Neuronal stem cell (in vitro differentiated cells): ENCODE data around the gene SMAD7.

Source experiments
- DNase-seq: peaks from one replicate; pipeline ENCODE4 v3.0.0-alpha.2; 2013; ENCODE audit warnings: low spot score
- H2AFZ ChIP-seq: one replicate; pipeline ENCODE4 v1.6.1; 2013; ENCODE audit warnings: mild to moderate bottlenecking, low read length, inconsistent platforms
- H2AK5ac ChIP-seq: 2 replicates; pipeline ENCODE4 v1.6.1; 2013; ENCODE audit warnings: low read depth, mild to moderate bottlenecking, inconsistent platforms, low read length, moderate library complexity, mixed read lengths
- H2BK120ac ChIP-seq: 2 replicates; pipeline ENCODE4 v1.6.1; 2013; ENCODE audit warnings: low read depth, mild to moderate bottlenecking, inconsistent platforms, low read length, moderate library complexity, mixed read lengths
- H2BK12ac ChIP-seq: one replicate; pipeline ENCODE4 v1.6.1; 2013; ENCODE audit warnings: low read length, inconsistent platforms
- H2BK15ac ChIP-seq: 2 replicates; pipeline ENCODE4 v1.6.1; 2013; ENCODE audit warnings: mild to moderate bottlenecking, low read length, inconsistent platforms, mixed read lengths
- H2BK5ac ChIP-seq: one replicate; pipeline ENCODE4 v1.6.1; 2013; ENCODE audit warnings: inconsistent platforms, mild to moderate bottlenecking, low read length, moderate library complexity
- H3K14ac ChIP-seq: one replicate; pipeline ENCODE4 v1.6.1; 2013; ENCODE audit warnings: low read length, inconsistent platforms
- H3K18ac ChIP-seq: 2 replicates; pipeline ENCODE4 v1.6.1; 2013; ENCODE audit warnings: low read length, inconsistent platforms
- H3K23ac ChIP-seq: 2 replicates; pipeline ENCODE4 v1.6.1; 2013; ENCODE audit warnings: low read depth, mild to moderate bottlenecking, mixed read lengths, low read length, inconsistent platforms; ENCODE audit not compliant: poor library complexity
- H3K27ac ChIP-seq: replicated peaks from 3 replicates; pipeline ENCODE4 v1.5.1; 2013; ENCODE audit warnings: low read length, inconsistent platforms
- H3K27me3 ChIP-seq, 3 experiments: 2 replicates each; pipeline ENCODE4 v1.6.1; 2013; ENCODE audit warnings: low read length in 3 of 3, mild to moderate bottlenecking in 2 of 3, inconsistent platforms in 1 of 3, low read depth in 1 of 3, mixed read lengths in 1 of 3, moderate library complexity in 1 of 3; ENCODE audit not compliant: control insufficient read depth in 3 of 3, insufficient read depth in 3 of 3
- H3K36me3 ChIP-seq, 2 donors: replicated peaks in 1 of 2; 2 replicates each; pipeline ENCODE4 v1.6.1; 2013; ENCODE audit warnings: low read length in 2 of 2; ENCODE audit not compliant: control insufficient read depth in 2 of 2, insufficient read depth in 2 of 2
- H3K4ac ChIP-seq: 2 replicates; pipeline ENCODE4 v1.6.1; 2013; ENCODE audit warnings: inconsistent platforms, mild to moderate bottlenecking, low read length, moderate library complexity
- H3K4me1 ChIP-seq, 2 donors: 1 replicate in 1 of 2; 2 replicates in 1 of 2; pipeline ENCODE4 v1.6.1; 2013; ENCODE audit warnings: low read length in 2 of 2, low read depth in 1 of 2; ENCODE audit not compliant: control insufficient read depth in 2 of 2, insufficient read depth in 1 of 2
- H3K4me2 ChIP-seq: one replicate; pipeline ENCODE4 v1.6.1; 2013; ENCODE audit warnings: mild to moderate bottlenecking, low read length, inconsistent platforms; ENCODE audit not compliant: insufficient read depth, poor library complexity, severe bottlenecking
- H3K4me3 ChIP-seq, 2 donors: 2 replicates each; pipeline ENCODE4 v1.5.1; 2013; ENCODE audit warnings: low read length in 2 of 2, mild to moderate bottlenecking in 2 of 2, inconsistent platforms in 1 of 2, moderate library complexity in 1 of 2
- H3K79me1 ChIP-seq: one replicate; pipeline ENCODE4 v1.6.1; 2013; ENCODE audit warnings: low read depth, mild to moderate bottlenecking, inconsistent platforms, low read length, moderate library complexity
- H3K9ac ChIP-seq: one replicate; pipeline ENCODE4 v1.6.1; 2013; ENCODE audit warnings: mild to moderate bottlenecking, low read depth, low read length, inconsistent platforms; ENCODE audit not compliant: poor library complexity
- H3K9me3 ChIP-seq, 2 donors: replicated peaks in 1 of 2; 2 replicates each; pipeline versions ENCODE3 to v1.6.1; 2013; ENCODE audit warnings: low read length in 2 of 2, mild to moderate bottlenecking in 2 of 2, inconsistent platforms in 1 of 2, low read depth in 1 of 2, mixed read lengths in 1 of 2, moderate library complexity in 1 of 2; ENCODE audit not compliant: control insufficient read depth in 2 of 2, insufficient read depth in 1 of 2
- H4K8ac ChIP-seq: one replicate; pipeline ENCODE4 v1.6.1; 2013; ENCODE audit warnings: low read depth, mild to moderate bottlenecking, inconsistent platforms, low read length, moderate library complexity
- H4K91ac ChIP-seq: one replicate; pipeline ENCODE4 v1.6.1; 2013; ENCODE audit warnings: low read length, low read depth, mild to moderate bottlenecking, inconsistent platforms; ENCODE audit not compliant: poor library complexity
- WGBS, 2 donors: extraction: QIAGEN DNeasy Blood & Tissue Kit; methylation state at CpG; one replicate each; pipeline ENCODE4 v1.1.7; 2013; ENCODE audit warnings: missing lambda C conversion rate in 2 of 2, mixed read lengths in 1 of 2; ENCODE audit not compliant: insufficient read length in 2 of 2, insufficient replicate concordance in 1 of 2; ENCODE audit errors: extremely low coverage in 2 of 2; 5-methylcytosine and 5-hydroxymethylcytosine counted together

The SMAD7 gene

GRCh38 chr18:48988508-48989303 is 37.9 kb upstream of the SMAD7 start:
- Histone ChIP-seq H2BK15ac (no peak overlapping the region), H3K18ac (no peak overlapping the region), H3K4me2 (no peak overlapping the region), H2BK5ac (no peak overlapping the region), H3K4me3 (no peak overlapping the region), H3K9me3 (no peaks in the 10 kb centered on the region), H4K91ac (no peak overlapping the region), H2AK5ac (peak overlapping the region; percentile 42), H3K9ac (no peak overlapping the region), H3K27ac (no peak overlapping the region), H3K4me1 (peaks cover 14 to 17% of the 10 kb centered on the region in 2 donors), H3K14ac (no peak overlapping the region), H3K27me3 (peaks cover 0 to 12% (median 2%) of the 10 kb centered on the region in 3 experiments), H4K8ac (no peak overlapping the region), H2BK12ac (no peak overlapping the region), H3K23ac (no peak overlapping the region), H3K36me3 (no peaks in the 10 kb centered on the region), H3K79me1 (no peaks in the 10 kb centered on the region), H2BK120ac (peak overlapping the region; percentile 11), H3K4ac (no peak overlapping the region), H2AFZ (no peak overlapping the region)
- no CpG with 5 or more reads among the region's 15 CpGs for WGBS, 2 donors
- no peak for DNase-seq

- H2BK5ac ChIP-seq = no peak overlapping the region
- H3K27ac ChIP-seq = no peak overlapping the region
- H3K4me3 ChIP-seq = no peak overlapping the region
- no peak overlapping the region for H2AK5ac ChIP-seq
- peaks cover 0 to 14% (median 2%) of the 10 kb centered on the region in 3 experiments for H3K27me3 ChIP-seq
- H3K14ac ChIP-seq = no peak overlapping the region
- H3K18ac ChIP-seq = no peak overlapping the region
- peak overlapping the region; percentile 74 for H2AFZ ChIP-seq
- H3K23ac ChIP-seq = no peak overlapping the region
- H3K36me3 ChIP-seq = no peaks in the 10 kb centered on the region
- H2BK15ac ChIP-seq = no peak overlapping the region
- no CpG with 5 or more reads among the region's 8 CpGs for WGBS, 2 donors
- no peak overlapping the region for H3K4me2 ChIP-seq
- H3K4me1 ChIP-seq = peaks cover 14 to 17% of the 10 kb centered on the region in 2 donors
- H3K9ac ChIP-seq = no peak overlapping the region
- H4K91ac ChIP-seq = no peak overlapping the region
- H3K4ac ChIP-seq = no peak overlapping the region
- no peaks in the 10 kb centered on the region for H3K9me3 ChIP-seq
- no peak overlapping the region for H4K8ac ChIP-seq
- DNase-seq = no peak
- H2BK12ac ChIP-seq = no peak overlapping the region
- H2BK120ac ChIP-seq = no peak overlapping the region
- H3K79me1 ChIP-seq = no peaks in the 10 kb centered on the region
Measured at GRCh38 chr18:48987821-48988220, 37.1 kb upstream of the SMAD7 start.

GRCh38 chr18:48986851-48987761 is 36.3 kb upstream of the SMAD7 start:
- Histone ChIP-seq H2BK120ac (no peak overlapping the region), H2AK5ac (no peak overlapping the region), H3K4me2 (no peak overlapping the region), H2BK5ac (no peak overlapping the region), H2BK15ac (no peak overlapping the region), H4K8ac (no peak overlapping the region), H3K14ac (no peak overlapping the region), H3K18ac (peak overlapping the region; percentile 79), H3K79me1 (no peaks in the 10 kb centered on the region), H4K91ac (no peak overlapping the region), H3K27me3 (peaks cover 0 to 8% (median 2%) of the 10 kb centered on the region in 3 experiments), H3K4ac (no peak overlapping the region), H3K4me1 (peaks cover 14 to 17% of the 10 kb centered on the region in 2 donors), H3K23ac (no peak overlapping the region), H3K36me3 (no peaks in the 10 kb centered on the region), H2AFZ (peak overlapping the region; percentile 74), H3K4me3 (no peak overlapping the region), H2BK12ac (no peak overlapping the region), H3K9me3 (no peaks in the 10 kb centered on the region), H3K27ac (no peak overlapping the region), H3K9ac (no peak overlapping the region)
- DNase-seq = no peak
- no CpG with 5 or more reads among the region's 20 CpGs for WGBS, 2 donors

GRCh38 chr18:48985161-48985560 is 34.4 kb upstream of the SMAD7 start:
- Histone ChIP-seq H3K9ac (no peak overlapping the region), H3K27me3 (peaks cover 0 to 4% (median 0%) of the 10 kb centered on the region in 3 experiments), H3K36me3 (no peaks in the 10 kb centered on the region), H4K8ac (no peak overlapping the region), H3K4me3 (no peak overlapping the region), H2BK15ac (no peak overlapping the region), H2AFZ (no peak overlapping the region), H3K18ac (no peak overlapping the region), H2AK5ac (no peak overlapping the region), H2BK120ac (no peak overlapping the region), H2BK12ac (no peak overlapping the region), H2BK5ac (no peak overlapping the region), H3K79me1 (no peaks in the 10 kb centered on the region), H3K14ac (no peak overlapping the region), H3K9me3 (no peaks in the 10 kb centered on the region), H3K4me1 (peaks cover 9 to 14% of the 10 kb centered on the region in 2 donors), H3K27ac (no peak overlapping the region), H3K4ac (no peak overlapping the region), H3K23ac (no peak overlapping the region), H4K91ac (no peak overlapping the region), H3K4me2 (no peak overlapping the region)
- no peak for DNase-seq
- WGBS, 2 donors = no CpG with 5 or more reads among the region's 3 CpGs
